H9 (cell line): ENCODE results near the gene CYBA. TPM values are rescaled to one million over a fixed set of nuclear protein-coding genes. Genes with fewer than 3 reads are reported as not detected.

Experiments used
- DNase-seq: peaks from one replicate; pipeline ENCODE4 v3.0.0-alpha.2; 2017
- H2AFZ ChIP-seq: one replicate; pipeline ENCODE4 v1.6.1; 2013; ENCODE audit warnings: mild to moderate bottlenecking, low read length, control low read depth, moderate library complexity
- H2AK5ac ChIP-seq: 2 replicates; pipeline ENCODE4 v1.6.1; 2013; ENCODE audit warnings: low read length, control low read depth, mixed read lengths; ENCODE audit not compliant: insufficient read length
- H2BK120ac ChIP-seq: one replicate; pipeline ENCODE4 v1.6.1; 2013; ENCODE audit warnings: low read depth, mild to moderate bottlenecking, low read length, control low read depth, inconsistent platforms; ENCODE audit not compliant: poor library complexity, severe bottlenecking
- H2BK12ac ChIP-seq: 2 replicates; pipeline ENCODE4 v1.6.1; 2013; ENCODE audit warnings: low read length, control low read depth, mixed read lengths, low read depth; ENCODE audit not compliant: insufficient read length
- H2BK15ac ChIP-seq: 2 replicates; pipeline ENCODE4 v1.6.1; 2013; ENCODE audit warnings: low read depth, low read length, control low read depth
- H2BK20ac ChIP-seq: one replicate; pipeline ENCODE4 v1.6.1; 2013; ENCODE audit warnings: low read depth, mild to moderate bottlenecking, low read length, control low read depth, inconsistent platforms; ENCODE audit not compliant: poor library complexity, severe bottlenecking
- H2BK5ac ChIP-seq: 2 replicates; pipeline ENCODE4 v1.6.1; 2013; ENCODE audit warnings: low read length, control low read depth, mixed read lengths; ENCODE audit not compliant: insufficient read length
- H3K14ac ChIP-seq: 2 replicates; pipeline ENCODE4 v1.6.1; 2013; ENCODE audit warnings: low read length, control low read depth; ENCODE audit not compliant: insufficient read depth
- H3K18ac ChIP-seq: 2 replicates; pipeline ENCODE4 v1.6.1; 2013; ENCODE audit warnings: low read depth, mild to moderate bottlenecking, mixed read lengths, low read length, control low read depth; ENCODE audit not compliant: insufficient read length
- H3K23ac ChIP-seq: 2 replicates; pipeline ENCODE4 v1.6.1; 2013; ENCODE audit warnings: low read length, control low read depth, mixed read lengths, low read depth; ENCODE audit not compliant: insufficient read length
- H3K23me2 ChIP-seq: 2 replicates; pipeline ENCODE4 v1.6.1; 2013; ENCODE audit warnings: low read depth, mild to moderate bottlenecking, mixed read lengths, low read length, control low read depth; ENCODE audit not compliant: insufficient read length, poor library complexity, severe bottlenecking
- H3K27ac ChIP-seq: 2 replicates; pipeline ENCODE4 v1.5.1; 2013; ENCODE audit warnings: low read length, control low read depth, mixed read lengths, low read depth; ENCODE audit not compliant: insufficient read length
- H3K27me3 ChIP-seq: 2 replicates; pipeline ENCODE4 v1.6.1; 2013; ENCODE audit warnings: low read length, control low read depth, inconsistent platforms; ENCODE audit not compliant: insufficient read depth
- H3K4ac ChIP-seq: 2 replicates; pipeline ENCODE4 v1.6.1; 2013; ENCODE audit warnings: low read depth, mild to moderate bottlenecking, control low read depth, inconsistent platforms, low read length, moderate library complexity
- H3K4me1 ChIP-seq: 2 replicates; pipeline ENCODE4 v1.6.1; 2013; ENCODE audit warnings: low read length, control low read depth, inconsistent platforms; ENCODE audit not compliant: insufficient read depth
- H3K4me2 ChIP-seq: 2 replicates; pipeline ENCODE4 v1.6.1; 2013; ENCODE audit warnings: low read length, control low read depth, mixed read lengths; ENCODE audit not compliant: insufficient read length, insufficient read depth
- H3K56ac ChIP-seq: 2 replicates; pipeline ENCODE4 v1.6.1; 2013; ENCODE audit warnings: low read depth, mild to moderate bottlenecking, mixed read lengths, low read length, control low read depth; ENCODE audit not compliant: insufficient read length
- H3K79me1 ChIP-seq: 2 replicates; pipeline ENCODE4 v1.6.1; 2013; ENCODE audit warnings: low read depth, mild to moderate bottlenecking, moderate library complexity, low read length, control low read depth, inconsistent platforms; ENCODE audit not compliant: insufficient read depth, poor library complexity, severe bottlenecking
- H3K79me2 ChIP-seq: 2 replicates; pipeline ENCODE4 v1.6.1; 2013; ENCODE audit warnings: low read length, control low read depth, inconsistent platforms; ENCODE audit not compliant: insufficient read depth
- H3K9ac ChIP-seq: 2 replicates; pipeline ENCODE4 v1.6.1; 2013; ENCODE audit warnings: low read length, control low read depth, mixed read lengths; ENCODE audit not compliant: insufficient read length; ENCODE audit errors: extremely low read depth
- H3K9me3 ChIP-seq: one replicate; pipeline ENCODE4 v1.6.1; 2013; ENCODE audit warnings: low read depth, low read length, inconsistent platforms; ENCODE audit not compliant: control insufficient read depth
- H3T11ph ChIP-seq: one replicate; pipeline ENCODE4 v1.6.1; 2013; ENCODE audit warnings: mild to moderate bottlenecking, low read length, control low read depth, inconsistent platforms
- H4K20me1 ChIP-seq: one replicate; pipeline ENCODE4 v1.6.1; 2013; ENCODE audit not compliant: control insufficient read depth, insufficient read length, insufficient read depth
- H4K5ac ChIP-seq: 2 replicates; pipeline ENCODE4 v1.6.1; 2013; ENCODE audit warnings: low read depth, mild to moderate bottlenecking, mixed read lengths, low read length, control low read depth; ENCODE audit not compliant: insufficient read length
- H4K8ac ChIP-seq: replicated peaks from 2 replicates; pipeline ENCODE4 v1.6.1; 2013; ENCODE audit warnings: low read length, control low read depth, mixed read lengths, low read depth; ENCODE audit not compliant: insufficient read length
- H4K91ac ChIP-seq: 2 replicates; pipeline ENCODE4 v1.6.1; 2013; ENCODE audit warnings: low read depth, mild to moderate bottlenecking, moderate library complexity, mixed read lengths, low read length, control low read depth; ENCODE audit not compliant: insufficient read length
- H3K27ac Mint-ChIP-seq, 3 experiments: 2 replicates in 2 of 3; 3 replicates in 1 of 3; pipeline ENCODE4 v1.8.0; 2020 to 2021; ENCODE audit warnings: mixed read lengths in 3 of 3, mild to moderate bottlenecking in 1 of 3, moderate library complexity in 1 of 3
- H3K27me3 Mint-ChIP-seq: 2 replicates; pipeline ENCODE4 v1.8.0; 2021; ENCODE audit warnings: low read depth, mild to moderate bottlenecking, moderate library complexity, mixed read lengths
- H3K36me3 Mint-ChIP-seq, 3 experiments: 2 replicates in 2 of 3; 3 replicates in 1 of 3; pipeline ENCODE4 v1.8.0; 2020 to 2021; ENCODE audit warnings: low read depth in 3 of 3, mixed read lengths in 3 of 3; ENCODE audit not compliant: insufficient read depth in 1 of 3
- H3K4me1 Mint-ChIP-seq, 2 experiments: 2 replicates each; pipeline ENCODE4 v1.8.0; 2020; ENCODE audit warnings: mixed read lengths in 2 of 2
- H3K4me3 Mint-ChIP-seq, 2 experiments: 2 replicates in 1 of 2; 3 replicates in 1 of 2; pipeline ENCODE4 v1.8.0; 2020 to 2021; ENCODE audit warnings: mild to moderate bottlenecking in 2 of 2, mixed read lengths in 2 of 2, moderate library complexity in 1 of 2
- H3K9me3 Mint-ChIP-seq, 2 experiments: 2 replicates in 1 of 2; 3 replicates in 1 of 2; pipeline ENCODE4 v1.8.0; 2020; ENCODE audit warnings: mild to moderate bottlenecking in 2 of 2, mixed read lengths in 2 of 2, moderate library complexity in 1 of 2
- CTCF ChIP-seq: fragments of 200-600 bp; sonication (generic); conservative IDR thresholded peaks from 3 replicates; pipeline ENCODE4 v1.8.0; 2021; ENCODE audit warnings: antibody characterized with exemption, mild to moderate bottlenecking
- WGBS: extraction: QIAGEN DNeasy Blood & Tissue Kit; methylation state at CpG from one replicate; pipeline ENCODE4 v1.1.7; 2013; ENCODE audit warnings: missing lambda C conversion rate, low lambda C conversion rate, mixed read lengths; ENCODE audit not compliant: insufficient read length; ENCODE audit errors: extremely low coverage; 5-methylcytosine and 5-hydroxymethylcytosine counted together
- total RNA-seq: library from RNA; stranded (reverse); gene quantifications from 2 replicates; pipeline ENCODE4 v1.2.1, GENCODE V29; 2021

CYBA gene
- total RNA-seq, 1 experiment from 2014 or later, result 153 TPM

- H3K9ac ChIP-seq, result no peak overlapping the region
- no peak overlapping the region for H4K91ac ChIP-seq
These were observed 34.1 kb downstream of the CYBA start for GRCh38 chr16:88616736-88617135.

More at GRCh38 chr16:88616736-88617135, 34.1 kb downstream of the CYBA start:
- Mint-ChIP-seq H3K27me3 (no peaks in the 10 kb centered on the region), H3K4me3 (no peak overlapping the region), H3K9me3 (no peaks in the 10 kb centered on the region), H3K4me1 (peaks cover 6 to 26% of the 10 kb centered on the region in 2 experiments), H3K27ac (peak overlapping the region in 2 of 3 experiments; percentile 81 to 97; a peak in 5 of 7 replicates), H3K36me3 (peaks cover 17 to 47% (median 35%) of the 10 kb centered on the region in 3 experiments)
- H2BK20ac ChIP-seq, result no peak overlapping the region
- no peak overlapping the region for H2BK15ac ChIP-seq
- H3K23ac ChIP-seq, result no peak overlapping the region
- no peaks in the 10 kb centered on the region for H3K4me1 ChIP-seq
- H2BK12ac ChIP-seq, result no peak overlapping the region
- no peak overlapping the region for H3K56ac ChIP-seq
- H2AK5ac ChIP-seq, result no peak overlapping the region
- no peak overlapping the region for H3K4ac ChIP-seq
- no peak overlapping the region for H2AFZ ChIP-seq
- H3K79me2 ChIP-seq, result no peaks in the 10 kb centered on the region; the same call in 1 of the 2 replicates
- no peak for TF ChIP-seq CTCF
- no peaks in the 10 kb centered on the region for H3K79me1 ChIP-seq
- H4K8ac ChIP-seq, result no peak overlapping the region
- H3K23me2 ChIP-seq, result no peaks in the 10 kb centered on the region
- H4K20me1 ChIP-seq, result no peaks in the 10 kb centered on the region
- no peak overlapping the region for H4K5ac ChIP-seq
- no peaks in the 10 kb centered on the region for H3K9me3 ChIP-seq
- H2BK120ac ChIP-seq, result no peak overlapping the region
- DNase-seq, result no peak
- no peak overlapping the region for H3K4me2 ChIP-seq
- no CpG with 5 or more reads among the region's 12 CpGs for whole genome bisulfite sequencing
- no peak overlapping the region for H3K14ac ChIP-seq
- H3K27ac ChIP-seq, result no peak overlapping the region
- no peaks in the 10 kb centered on the region for H3K27me3 ChIP-seq
- H3K18ac ChIP-seq, result no peak overlapping the region
- no peak overlapping the region for H3T11ph ChIP-seq
- no peak overlapping the region for H2BK5ac ChIP-seq
